H1 (cell line): ENCODE data around the gene MFSD6L. TPM values are rescaled to one million over a fixed set of nuclear protein-coding genes. Genes with fewer than 3 reads are reported as not detected.
A peak's percentile ranks its signal among the peaks of the same experiment; 100 is the strongest.

Experiments used
- CTCF ChIA-PET: fragments of 300-600 bp; sonication (Branson Sonifier 250); formaldehyde crosslinking; loops from one replicate; lab custom pipeline; 2021; ENCODE audit not compliant: partially characterized antibody; lab: Charles Lee
- POLR2A ChIA-PET: fragments of 300-600 bp; sonication (Branson Sonifier 250); formaldehyde crosslinking; loops from one replicate; lab custom pipeline; 2021; ENCODE audit warnings: inconsistent platforms; ENCODE audit not compliant: partially characterized antibody; lab: Charles Lee
- DNase-seq, 2 experiments: peaks; one replicate each; pipeline versions ENCODE4 v3.0.0 to v3.0.0-alpha.2; 2010 to 2022; ENCODE audit warnings: low spot score in 2 of 2, low read depth in 1 of 2, mixed read lengths in 1 of 2
- FAIRE-seq: peaks from 2 replicates; lab custom pipeline; 2011; peaks lifted over from hg19 to GRCh38; lab: Jason Lieb, UNC
- H2AFZ ChIP-seq: 2 replicates; pipeline ENCODE4 v1.8.1; 2012; ENCODE audit warnings: low read length, inconsistent platforms
- H2AK5ac ChIP-seq: 2 replicates; pipeline ENCODE4 v1.6.1; 2013; ENCODE audit warnings: low read depth, low read length
- H2BK120ac ChIP-seq: replicated peaks from 2 replicates; pipeline ENCODE3; 2013; ENCODE audit warnings: low read depth, low read length, inconsistent platforms
- H2BK12ac ChIP-seq: 2 replicates; pipeline ENCODE4 v1.6.1; 2013; ENCODE audit warnings: low read depth, low read length
- H2BK15ac ChIP-seq: 2 replicates; pipeline ENCODE4 v1.6.1; 2013; ENCODE audit warnings: low read length
- H2BK20ac ChIP-seq: 2 replicates; pipeline ENCODE4 v1.6.1; 2013; ENCODE audit warnings: low read length
- H2BK5ac ChIP-seq: 2 replicates; pipeline ENCODE4 v1.6.1; 2013; ENCODE audit warnings: low read depth, low read length
- H3K14ac ChIP-seq: 2 replicates; pipeline ENCODE4 v1.6.1; 2013; ENCODE audit warnings: inconsistent platforms; ENCODE audit not compliant: insufficient read length
- H3K18ac ChIP-seq: 2 replicates; pipeline ENCODE4 v1.6.1; 2013; ENCODE audit warnings: low read length; ENCODE audit errors: extremely low read depth
- H3K23ac ChIP-seq: 2 replicates; pipeline ENCODE4 v1.6.1; 2013; ENCODE audit warnings: inconsistent platforms; ENCODE audit not compliant: insufficient read length
- H3K23me2 ChIP-seq: 2 replicates; pipeline ENCODE4 v1.6.1; 2013; ENCODE audit warnings: low read depth, low read length
- H3K27ac ChIP-seq: 2 replicates; pipeline ENCODE4 v1.6.1; 2011; ENCODE audit warnings: low read depth, low read length, inconsistent platforms
- H3K27me3 ChIP-seq, 4 experiments: replicated peaks in 1 of 4; 1 replicate in 1 of 4; 2 replicates in 3 of 4; pipeline versions ENCODE4 v1.6.1 to v1.8.1; 2011 to 2013; ENCODE audit warnings: low read length in 3 of 4, mild to moderate bottlenecking in 3 of 4, inconsistent platforms in 2 of 4, mixed read lengths in 2 of 4, moderate library complexity in 1 of 4; ENCODE audit not compliant: control insufficient read depth in 3 of 4, insufficient read depth in 3 of 4; ENCODE audit errors: extremely low read depth in 1 of 4
- H3K36me3 ChIP-seq, 4 experiments: 2 replicates each; pipeline versions ENCODE4 v1.6.1 to v1.8.1; 2011 to 2013; ENCODE audit warnings: mild to moderate bottlenecking in 4 of 4, low read length in 3 of 4, moderate library complexity in 2 of 4, control low read depth in 1 of 4, inconsistent platforms in 1 of 4; ENCODE audit not compliant: insufficient read depth in 4 of 4, control insufficient read depth in 2 of 4
- H3K4ac ChIP-seq: replicated peaks from 2 replicates; pipeline ENCODE3; 2013; ENCODE audit warnings: low read length, low read depth, mixed read lengths, inconsistent platforms; ENCODE audit not compliant: insufficient read length
- H3K4me1 ChIP-seq, 4 experiments: replicated peaks in 1 of 4; 1 replicate in 1 of 4; 2 replicates in 3 of 4; pipeline versions ENCODE4 v1.6.1 to v1.8.1; 2011 to 2013; ENCODE audit warnings: low read length in 3 of 4, inconsistent platforms in 2 of 4, mixed read lengths in 1 of 4; ENCODE audit not compliant: insufficient read depth in 4 of 4, control insufficient read depth in 3 of 4
- H3K4me2 ChIP-seq, 2 experiments: 2 replicates each; pipeline versions ENCODE4 v1.6.1 to v1.8.1; 2011 to 2013; ENCODE audit warnings: low read depth in 2 of 2, low read length in 2 of 2, control low read depth in 1 of 2, inconsistent platforms in 1 of 2, mild to moderate bottlenecking in 1 of 2; ENCODE audit not compliant: insufficient read depth in 1 of 2
- H3K4me3 ChIP-seq, 4 experiments: fragments of 200-600, 300-600 bp in 1 of 4; sonication (generic), shearing (Covaris generic), sonication (Bioruptor Twin) in 1 of 4; 2 replicates each; pipeline versions ENCODE4 v1.5.1 to v1.8.1; 2011 to 2016; ENCODE audit warnings: low read length in 4 of 4, low read depth in 3 of 4, control low read depth in 2 of 4, inconsistent platforms in 2 of 4, mild to moderate bottlenecking in 2 of 4, mixed read lengths in 1 of 4, moderate library complexity in 1 of 4; ENCODE audit not compliant: insufficient read depth in 2 of 4; ENCODE audit errors: extremely low read depth in 1 of 4
- H3K56ac ChIP-seq: replicated peaks from 2 replicates; pipeline ENCODE3; 2013; ENCODE audit warnings: low read depth, mild to moderate bottlenecking, mixed read lengths, low read length, inconsistent platforms; ENCODE audit not compliant: insufficient read length
- H3K79me1 ChIP-seq: 2 replicates; pipeline ENCODE4 v1.6.1; 2013; ENCODE audit warnings: low read depth, low read length, control low read depth
- H3K79me2 ChIP-seq, 2 experiments: 2 replicates each; pipeline versions ENCODE4 v1.6.1 to v1.8.1; 2012 to 2013; ENCODE audit warnings: low read length in 2 of 2, mild to moderate bottlenecking in 2 of 2, inconsistent platforms in 1 of 2; ENCODE audit not compliant: insufficient read depth in 2 of 2, control insufficient read depth in 1 of 2
- H3K9ac ChIP-seq, 4 experiments: replicated peaks in 1 of 4; 1 replicate in 1 of 4; 2 replicates in 3 of 4; pipeline versions ENCODE4 v1.6.1 to v1.8.1; 2011 to 2013; ENCODE audit warnings: low read depth in 3 of 4, low read length in 3 of 4, control low read depth in 2 of 4, mild to moderate bottlenecking in 2 of 4, moderate library complexity in 2 of 4, inconsistent platforms in 1 of 4; ENCODE audit errors: extremely low read depth in 1 of 4
- H3K9me3 ChIP-seq, 2 experiments: 2 replicates each; pipeline versions ENCODE4 v1.6.1 to v1.8.1; 2012 to 2013; ENCODE audit warnings: mild to moderate bottlenecking in 2 of 2, moderate library complexity in 2 of 2, control low read depth in 1 of 2, inconsistent platforms in 1 of 2, low read depth in 1 of 2, low read length in 1 of 2, mixed read lengths in 1 of 2; ENCODE audit not compliant: insufficient read depth in 2 of 2
- H4K20me1 ChIP-seq, 2 experiments: replicated peaks in 1 of 2; 2 replicates each; pipeline versions ENCODE3 to v1.8.1; 2011 to 2013; ENCODE audit warnings: inconsistent platforms in 2 of 2, low read length in 2 of 2, mild to moderate bottlenecking in 1 of 2; ENCODE audit not compliant: insufficient read depth in 2 of 2, control insufficient read depth in 1 of 2
- H4K5ac ChIP-seq: 2 replicates; pipeline ENCODE4 v1.6.1; 2013; ENCODE audit warnings: low read length, low read depth, mixed read lengths, inconsistent platforms; ENCODE audit not compliant: insufficient read length
- H4K8ac ChIP-seq: 2 replicates; pipeline ENCODE4 v1.8.0; 2013; ENCODE audit warnings: mild to moderate bottlenecking, moderate library complexity, low read length, inconsistent platforms; ENCODE audit not compliant: insufficient read depth; ENCODE audit errors: extremely low read depth
- H4K91ac ChIP-seq: replicated peaks from 2 replicates; pipeline ENCODE3; 2013; ENCODE audit warnings: low read length, mixed read lengths, inconsistent platforms; ENCODE audit not compliant: insufficient read length
- ASH2L ChIP-seq: fragments of 200-600, 300-600 bp; sonication (generic); IDR thresholded peaks from one replicate; pipeline ENCODE4 v1.7.1; 2017; ENCODE audit warnings: low read length
- BRCA1 ChIP-seq: IDR thresholded peaks from 2 replicates; pipeline ENCODE4 v1.6.1; 2012; ENCODE audit warnings: low read depth, low read length, improper control_type of control experiment
- USF2 ChIP-seq: IDR thresholded peaks from 2 replicates; pipeline ENCODE4 v1.6.1; 2011; ENCODE audit warnings: low read length, improper control_type of control experiment
- WGBS, 2 experiments: shearing (Covaris generic) in 1 of 2; methylation state at CpG; one replicate each; pipeline versions ENCODE4 v1.1.6 to v1.1.7; 2013 to 2015; ENCODE audit warnings: low lambda C conversion rate in 2 of 2, mixed read lengths in 2 of 2, inconsistent platforms in 1 of 2, low coverage in 1 of 2, missing lambda C conversion rate in 1 of 2; ENCODE audit not compliant: insufficient replicate concordance in 2 of 2, insufficient coverage in 1 of 2, insufficient read length in 1 of 2; ENCODE audit errors: extremely low coverage in 1 of 2, missing lambda C conversion rate in 1 of 2; 5-methylcytosine and 5-hydroxymethylcytosine counted together
- polyA plus RNA-seq, 7 experiments: library from polyadenylated mRNA; depleted of rRNA in 3 of 7; stranded (reverse) in 5 of 7; unstranded in 2 of 7; fragments of >200 nt in 5 of 7; fragments of 200-250 nt in 2 of 7; gene quantifications; 1 replicate in 5 of 7; 2 replicates in 1 of 7; 4 replicates in 1 of 7; pipeline versions ENCODE4 v1.2.1 to v1.2.3, GENCODE V29; 2011 to 2013; ENCODE audit warnings: missing spikeins in 2 of 7, mixed read lengths in 2 of 7
- total RNA-seq: library from RNA; stranded (reverse); fragmentation: NEBNext Ultra II Directional; extraction: Animal tissue kit (Norgen Biotek cat#: 25700); gene quantifications from 2 replicates; pipeline ENCODE4 v1.2.1, GENCODE V29; 2021

MFSD6L gene
- total and polyA plus RNA-seq, 2 of the 8 experiments (the other 6 are each of a cell fraction or from before 2014, with no cell fraction given), result 2.6 to 2.7 TPM

GRCh38 chr17:8806253-8806925 lies 7.2 kb upstream of the MFSD6L start:
- H2BK15ac ChIP-seq, result no peak overlapping the region
- H3K4ac ChIP-seq, result no peak overlapping the region
- H4K20me1 ChIP-seq, result no peaks in the 10 kb centered on the region
- no peak overlapping the region for H3K9ac ChIP-seq
- H3K18ac ChIP-seq, result no peak overlapping the region
- no peak overlapping the region for H3K4me3 ChIP-seq
- no peak overlapping the region for H2BK20ac ChIP-seq
- H3K23me2 ChIP-seq, result no peaks in the 10 kb centered on the region
- H3K56ac ChIP-seq, result no peak overlapping the region
- no peaks in the 10 kb centered on the region for H3K9me3 ChIP-seq
- no peaks in the 10 kb centered on the region for H3K79me2 ChIP-seq
- H4K5ac ChIP-seq, result no peak overlapping the region
- POLR2A ChIA-PET, result no interaction called here
- no peak overlapping the region for H4K91ac ChIP-seq
- CTCF ChIA-PET, result interaction anchor here (0.6 to 8.2 kb wide), 9 partner anchors 14 to 419 kb away, joined by 3 to 107 read pairs (median 5); no protein-coding TSS in a partner anchor
- FAIRE-seq (no peak), DNase-seq (peak in 1 of 2 experiments; percentile 28)
- H3K36me3 ChIP-seq, result no peaks in the 10 kb centered on the region
- H3K14ac ChIP-seq, result no peak overlapping the region
- no peaks in the 10 kb centered on the region; a peak in 1 of 7 replicates for H3K27me3 ChIP-seq
- TF ChIP-seq ASH2L, result no peak
- TF ChIP-seq BRCA1, result no peak
- TF ChIP-seq USF2, result no peak
- no peak overlapping the region for H2AFZ ChIP-seq
- H3K4me1 ChIP-seq, result peaks cover 0 to 9% (median 4%) of the 10 kb centered on the region in 4 experiments; a peak in 2 of 7 replicates
- H2BK12ac ChIP-seq, result no peak overlapping the region
- H3K23ac ChIP-seq, result no peak overlapping the region
- no peak overlapping the region for H2BK5ac ChIP-seq
- no peak overlapping the region for H4K8ac ChIP-seq
- no peak overlapping the region for H2AK5ac ChIP-seq
- WGBS, 2 experiments, result 82% methylated on average over 3 of the region's 3 CpGs; no CpG with 5 or more reads in 1 of the 2 experiments
- no peaks in the 10 kb centered on the region for H3K79me1 ChIP-seq
- H3K27ac ChIP-seq, result no peak overlapping the region
- H3K4me2 ChIP-seq, result no peak overlapping the region
- no peak overlapping the region for H2BK120ac ChIP-seq
